ENCODE measurements around the gene WBP11. TPM values are rescaled to one million over a fixed set of nuclear protein-coding genes. Genes with fewer than 3 reads are reported as not detected.

Gene WBP11
- 4.8 to 21.0 TPM (median 13.1 TPM) in 3 replicates for polyA plus RNA-seq
- 119 TPM for polyA plus RNA-seq (2011; ENCODE audit: low read depth)
- 13.6 and 17.0 TPM in 2 replicates for polyA plus RNA-seq (2011; cell fraction: cytosol; rRNA removed)
- 11.3 and 13.6 TPM in 2 replicates for polyA plus RNA-seq (2011; cell fraction: nucleus; rRNA removed)
- polyA plus RNA-seq (2012; ENCODE audit: low replicate concordance), result 18.1 and 34.0 TPM in 2 replicates
- 4.4 to 20.4 TPM (median 11.2 TPM) in 3 replicates for polyA minus RNA-seq
- 8.2 TPM for polyA minus RNA-seq (2011; cell fraction: cytosol; rRNA and poly(A)+ RNA removed)
- 4.5 and 6.7 TPM in 2 replicates for polyA minus RNA-seq (2011; cell fraction: nucleus; rRNA and poly(A)+ RNA removed)

- Histone ChIP-seq H3K4me2 (ENCODE audit: control insufficient read depth, extremely low read depth, insufficient read depth, low read depth, low read length) (peak within 1 kb of the TSS; percentile 80), H3K27me3 (ENCODE audit: control insufficient read depth, extremely low read depth, insufficient read depth, low read length) (no peaks in the 10 kb centered on the region), H2AFZ (ENCODE audit: control insufficient read depth, low read length) (peak within 1 kb of the TSS; percentile 87), H3K79me2 (ENCODE audit: control insufficient read depth, insufficient read depth, low read length) (peaks cover 41% of the 10 kb centered on the region), H3K36me3 (ENCODE audit: control insufficient read depth in 2 of 2, extremely low read depth in 1 of 2, insufficient read depth in 2 of 2, low read length in 2 of 2) (peaks cover 0 to 12% of the 10 kb centered on the region in 2 experiments), H4K20me1 (ENCODE audit: control insufficient read depth, extremely low read depth, insufficient read depth, low read length) (no peaks in the 10 kb centered on the region), H3K9me1 (ENCODE audit: control insufficient read depth, extremely low read depth, insufficient read depth, low read length) (no peaks in the 10 kb centered on the region), H3K4me1 (ENCODE audit: control insufficient read depth, extremely low read depth, insufficient read depth, low read length) (peaks cover 9% of the 10 kb centered on the region), H3K9me3 (ENCODE audit: control insufficient read depth, low read depth, low read length) (no peaks in the 10 kb centered on the region), H3K9ac (ENCODE audit: control insufficient read depth, extremely low read depth, insufficient read depth, low read length) (peak within 1 kb of the TSS; percentile 94), H3K27ac (ENCODE audit: control insufficient read depth, insufficient read depth, low read length) (peak within 1 kb of the TSS; percentile 96), H3K4me3 (ENCODE audit: control insufficient read depth in 2 of 3, extremely low read depth in 1 of 3, insufficient read depth in 2 of 3, low read depth in 1 of 3, low read length in 3 of 3) (peak within 1 kb of the TSS; percentile 76 to 92 (median 85))
- DNase-seq (ENCODE audit: low read depth, low spot score) (peak; percentile 82), FAIRE-seq (peak; percentile 95)
- dilution Hi-C loops (cut with MboI; ENCODE audit: extremely low pct_ligation_motif_present, low sequenced_read_pairs), result no loop called here
- TF ChIP-seq CTCF (optimal IDR thresholded peaks at IDR 0.05 in 1 of 3, IDR thresholded peaks at IDR 0.05 in 1 of 3, conservative IDR thresholded peaks at IDR 0.05 in 1 of 3; ENCODE audit: extremely low read depth in 1 of 3, insufficient read depth in 2 of 3, low read length in 3 of 3) (no peak), EZH2 (IDR thresholded peaks at IDR 0.05; ENCODE audit: low read length) (no peak)
Observed at GRCh38 chr12:14803011-14803829, at the start of gene WBP11, which contains the start of gene C12orf60. Gene WBP11 (minus strand): TSS chr12:14803478. CDS start chr12:14801383, 2,095 bp downstream. Gene C12orf60 (plus strand): TSS chr12:14803670. CDS start chr12:14822936, 19,266 bp downstream.

GRCh38 chr12:14852880-14853279 lies 49.6 kb upstream of the WBP11 start:
- H3K27ac ChIP-seq (ENCODE audit: control insufficient read depth, insufficient read depth, low read length), result no peak overlapping the region
- H3K4me1 ChIP-seq (ENCODE audit: control insufficient read depth, extremely low read depth, insufficient read depth, low read length), result peaks cover 26% of the 10 kb centered on the region
- dilution Hi-C loops (cut with MboI; ENCODE audit: extremely low pct_ligation_motif_present, low sequenced_read_pairs), result no loop called here
- no peak overlapping the region for H3K9ac ChIP-seq (ENCODE audit: control insufficient read depth, extremely low read depth, insufficient read depth, low read length)
- no peak overlapping the region for H3K4me2 ChIP-seq (ENCODE audit: control insufficient read depth, extremely low read depth, insufficient read depth, low read depth, low read length)
- H3K79me2 ChIP-seq (ENCODE audit: control insufficient read depth, insufficient read depth, low read length), result no peaks in the 10 kb centered on the region
- FAIRE-seq, result no peak
- H4K20me1 ChIP-seq (ENCODE audit: control insufficient read depth, extremely low read depth, insufficient read depth, low read length), result no peaks in the 10 kb centered on the region
- H3K36me3 ChIP-seq (ENCODE audit: control insufficient read depth in 2 of 2, extremely low read depth in 1 of 2, insufficient read depth in 2 of 2, low read length in 2 of 2), result no peaks in the 10 kb centered on the region
- no peaks in the 10 kb centered on the region for H3K27me3 ChIP-seq (ENCODE audit: control insufficient read depth, extremely low read depth, insufficient read depth, low read length)
- TF ChIP-seq EZH2 (IDR thresholded peaks at IDR 0.05; ENCODE audit: low read length) (no peak), CTCF (optimal IDR thresholded peaks at IDR 0.05 in 1 of 3, IDR thresholded peaks at IDR 0.05 in 1 of 3, conservative IDR thresholded peaks at IDR 0.05 in 1 of 3; ENCODE audit: extremely low read depth in 1 of 3, insufficient read depth in 2 of 3, low read length in 3 of 3) (no peak)
- H2AFZ ChIP-seq (ENCODE audit: control insufficient read depth, low read length), result no peak overlapping the region
- no peaks in the 10 kb centered on the region for H3K9me1 ChIP-seq (ENCODE audit: control insufficient read depth, extremely low read depth, insufficient read depth, low read length)
- H3K9me3 ChIP-seq (ENCODE audit: control insufficient read depth, low read depth, low read length), result no peaks in the 10 kb centered on the region
- no peak overlapping the region for H3K4me3 ChIP-seq (ENCODE audit: control insufficient read depth in 2 of 3, extremely low read depth in 1 of 3, insufficient read depth in 2 of 3, low read depth in 1 of 3, low read length in 3 of 3)
- DNase-seq (ENCODE audit: low read depth, low spot score), result no peak

Measured in keratinocyte (primary cell).